ENCODE data around the gene METTL22. TPM values are rescaled to one million over a fixed set of nuclear protein-coding genes. Genes with fewer than 3 reads are reported as not detected.
A peak's percentile ranks its signal among the peaks of the same experiment; 100 is the strongest.

Gene METTL22
- total and polyA plus RNA-seq, 4 donors: 14.2 to 31.2 (median 21.1) TPM

DNA sequence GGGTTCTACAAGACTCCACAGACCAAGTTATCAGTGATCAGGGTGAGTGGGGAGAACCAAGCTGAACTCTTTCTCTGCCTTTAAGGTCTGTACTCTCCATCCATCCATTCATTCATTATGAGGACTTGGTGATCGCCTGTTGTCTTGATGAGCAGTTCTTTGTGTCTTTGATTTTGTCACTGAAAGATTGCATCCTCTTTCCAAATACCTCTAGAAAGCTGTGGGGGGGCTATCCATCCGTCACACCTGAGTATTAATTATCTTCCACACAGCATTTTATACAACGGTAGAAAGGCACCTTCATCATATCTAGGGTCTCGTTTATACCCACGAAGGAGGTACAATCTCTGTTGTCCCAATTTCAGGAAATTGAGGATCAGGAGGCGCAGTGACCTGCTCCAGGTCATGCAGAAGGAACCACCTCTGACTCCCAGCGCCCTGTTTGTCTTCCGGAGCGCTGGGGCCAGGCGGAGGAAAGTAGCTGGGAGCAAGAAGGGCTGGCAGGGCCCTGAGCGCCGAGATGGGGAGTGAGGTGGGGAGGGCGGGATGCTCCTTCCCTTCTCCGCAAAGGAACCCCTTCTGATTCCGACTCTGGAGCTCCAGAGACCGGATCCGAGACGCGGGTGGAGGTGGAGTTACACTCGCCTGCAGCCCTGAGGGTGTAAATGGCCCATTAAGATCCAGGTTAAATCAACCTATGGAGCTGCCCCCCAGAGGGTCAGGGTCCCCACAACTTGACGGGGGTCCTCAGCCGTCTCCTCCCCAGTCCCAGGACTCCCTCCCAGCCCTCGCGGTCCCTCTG is 52.3 kb downstream of the METTL22 start:
- WGBS (ENCODE audit: insufficient coverage): 7% methylated on average over 20 of the region's 24 CpGs
- Histone ChIP-seq H3K27me3 (ENCODE audit: control insufficient read depth, insufficient read depth, low read length) (no peaks in the 10 kb centered on the region), H3K4me3 (ENCODE audit: low read depth, low read length) (peak overlapping the region; percentile 56), H3K27ac (ENCODE audit: low read depth, low read length) (no peak overlapping the region), H3K4me1 (ENCODE audit: control insufficient read depth, insufficient read depth, low read length) (peaks cover 33% of the 10 kb centered on the region), H3K36me3 (ENCODE audit: control insufficient read depth, insufficient read depth, low read length) (no peaks in the 10 kb centered on the region), H3K9me3 (ENCODE audit: control insufficient read depth, insufficient read depth, low read length) (no peaks in the 10 kb centered on the region)
- no peak for DNase-seq (ENCODE audit: low read depth in 4 of 6, low spot score in 6 of 6)

DNA sequence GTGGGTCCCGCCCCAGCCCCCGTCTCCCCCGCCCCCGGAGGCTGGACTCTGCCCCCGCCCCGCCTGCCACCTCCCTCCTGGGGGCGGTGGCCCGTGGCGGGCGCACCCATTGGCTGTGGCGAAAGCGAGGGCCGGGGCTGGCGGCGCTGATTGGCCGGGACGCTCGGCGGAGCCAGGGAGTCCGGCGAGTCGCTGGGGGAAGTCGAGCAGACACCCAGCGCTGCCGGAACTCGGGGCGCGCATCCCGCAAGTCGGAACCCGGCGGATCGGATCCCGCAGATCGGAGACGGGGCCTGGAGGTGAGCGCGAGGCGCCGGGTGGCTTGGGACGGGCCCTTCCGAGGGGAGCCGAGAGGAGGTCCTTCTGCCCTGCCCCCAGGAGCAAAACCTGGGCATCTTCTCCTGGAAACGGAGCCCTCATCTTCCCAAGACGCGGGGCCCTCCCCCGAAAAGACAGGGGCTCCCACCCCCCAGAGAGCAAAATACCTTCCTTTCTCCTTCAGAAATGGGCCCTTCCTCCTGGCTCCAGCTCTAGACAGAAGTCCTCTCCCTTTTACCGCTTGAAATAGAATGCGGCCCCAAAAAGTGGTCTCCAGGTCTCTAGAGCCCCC is 53.0 kb downstream of the METTL22 start, which contains the start of gene ABAT:
ABAT (plus strand) TSS at position 205 of the 610 bp plus-strand sequence. CDS start 61,123 bp downstream, outside the sequence.
- Histone ChIP-seq H3K9me3 (ENCODE audit: control insufficient read depth, insufficient read depth, low read length) (no peaks in the 10 kb centered on the region), H3K27ac (ENCODE audit: low read depth, low read length) (no peak within 1 kb of the TSS), H3K27me3 (ENCODE audit: control insufficient read depth, insufficient read depth, low read length) (no peaks in the 10 kb centered on the region), H3K36me3 (ENCODE audit: control insufficient read depth, insufficient read depth, low read length) (no peaks in the 10 kb centered on the region), H3K4me3 (ENCODE audit: low read depth, low read length) (peak within 1 kb of the TSS; percentile 83), H3K4me1 (ENCODE audit: control insufficient read depth, insufficient read depth, low read length) (peaks cover 33% of the 10 kb centered on the region)
- 2% methylated on average over 46 of the region's 49 CpGs for WGBS (ENCODE audit: insufficient coverage)
- DNase-seq (ENCODE audit: low read depth in 4 of 6, low spot score in 6 of 6): peak; percentile 68 to 96 (median 84)

DNA sequence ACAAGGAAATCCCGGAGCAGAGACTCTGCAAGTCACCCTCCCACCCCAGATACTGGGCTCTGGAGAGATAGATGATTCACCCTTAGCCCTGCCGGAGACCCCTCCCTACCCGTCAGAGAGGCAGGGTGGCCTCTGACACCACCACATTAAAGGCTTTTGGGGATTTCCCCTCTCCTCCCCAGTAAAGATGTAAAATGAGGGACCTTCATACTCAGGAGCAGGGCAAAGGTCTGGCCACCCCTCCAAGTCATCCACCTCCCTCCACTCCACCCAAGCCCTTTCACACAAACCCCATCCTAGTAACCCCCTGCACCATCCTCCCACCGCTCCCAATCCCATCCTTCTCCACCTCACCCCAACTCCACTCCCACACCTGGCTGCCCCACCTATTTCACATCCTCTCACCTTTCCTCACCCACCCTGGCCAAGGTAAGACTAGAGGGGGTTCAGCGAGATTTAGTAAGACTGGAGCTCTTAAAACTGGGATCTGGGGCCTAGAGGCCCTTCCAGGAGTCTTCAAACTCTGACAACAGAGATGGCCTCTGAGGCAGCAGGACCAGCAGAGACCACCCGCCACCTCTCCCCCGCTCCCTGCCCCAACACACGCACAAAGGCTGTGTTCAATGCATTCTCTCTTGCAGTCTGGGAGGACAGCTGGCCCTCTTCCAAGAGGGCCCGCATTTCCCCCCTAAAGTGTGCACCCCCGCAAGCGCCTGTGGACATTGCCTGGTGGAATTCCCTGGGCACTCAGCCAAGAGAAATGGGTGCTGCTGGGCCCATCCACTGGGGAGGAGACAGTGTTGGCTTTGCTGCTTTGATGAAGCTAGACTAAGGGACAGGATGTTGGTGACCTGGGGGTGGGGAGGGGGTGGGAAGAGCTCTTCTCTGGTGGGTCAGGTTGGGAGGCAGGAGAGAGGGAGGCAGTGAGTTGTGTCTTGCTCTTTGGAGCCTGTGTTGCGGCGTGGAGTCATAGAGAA is 54.0 kb downstream of the METTL22 start:
- Histone ChIP-seq H3K4me3 (ENCODE audit: low read depth, low read length) (peak overlapping the region; percentile 83), H3K27ac (ENCODE audit: low read depth, low read length) (no peak overlapping the region)

DNA sequence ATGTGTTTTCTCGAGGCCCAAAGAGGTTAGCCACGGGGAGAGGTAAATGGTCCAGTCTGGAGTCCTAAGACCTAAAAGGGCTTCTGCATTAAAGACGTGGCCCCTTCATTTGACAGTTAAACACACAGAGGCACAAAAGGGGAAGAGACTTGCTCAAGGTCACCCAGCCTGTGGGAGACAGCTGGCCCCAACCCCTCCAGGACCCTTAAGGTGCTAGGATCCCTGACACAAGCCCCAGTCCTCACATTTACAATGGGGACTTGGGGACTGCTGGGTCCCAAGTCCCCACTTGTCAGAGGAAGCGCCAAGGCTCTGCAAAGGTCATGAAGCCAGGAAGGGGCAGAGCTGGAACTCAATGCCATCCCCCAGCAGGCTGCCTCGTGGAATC is 54.7 kb downstream of the METTL22 start:
- Histone ChIP-seq H3K4me3 (ENCODE audit: low read depth, low read length) (no peak overlapping the region), H3K36me3 (ENCODE audit: control insufficient read depth, insufficient read depth, low read length) (no peaks in the 10 kb centered on the region), H3K27me3 (ENCODE audit: control insufficient read depth, insufficient read depth, low read length) (no peaks in the 10 kb centered on the region), H3K9me3 (ENCODE audit: control insufficient read depth, insufficient read depth, low read length) (no peaks in the 10 kb centered on the region), H3K4me1 (ENCODE audit: control insufficient read depth, insufficient read depth, low read length) (peaks cover 33% of the 10 kb centered on the region), H3K27ac (ENCODE audit: low read depth, low read length) (no peak overlapping the region)
- no peak for DNase-seq (ENCODE audit: low read depth in 4 of 6, low spot score in 6 of 6)
- 38% methylated on average over 5 of the region's 5 CpGs for WGBS (ENCODE audit: insufficient coverage)

More for the DNA sequence above, 54.0 kb downstream of the METTL22 start:
- peaks cover 33% of the 10 kb centered on the region for H3K4me1 ChIP-seq (ENCODE audit: control insufficient read depth, insufficient read depth, low read length)
- H3K27me3 ChIP-seq (ENCODE audit: control insufficient read depth, insufficient read depth, low read length): no peaks in the 10 kb centered on the region
- WGBS (ENCODE audit: insufficient coverage): 26% methylated on average over 11 of the region's 13 CpGs
- no peaks in the 10 kb centered on the region for H3K9me3 ChIP-seq (ENCODE audit: control insufficient read depth, insufficient read depth, low read length)
- peak in 2 of 6 donors; percentile 75 to 81 for DNase-seq (ENCODE audit: low read depth in 4 of 6, low spot score in 6 of 6)
- H3K36me3 ChIP-seq (ENCODE audit: control insufficient read depth, insufficient read depth, low read length): no peaks in the 10 kb centered on the region

DNA sequence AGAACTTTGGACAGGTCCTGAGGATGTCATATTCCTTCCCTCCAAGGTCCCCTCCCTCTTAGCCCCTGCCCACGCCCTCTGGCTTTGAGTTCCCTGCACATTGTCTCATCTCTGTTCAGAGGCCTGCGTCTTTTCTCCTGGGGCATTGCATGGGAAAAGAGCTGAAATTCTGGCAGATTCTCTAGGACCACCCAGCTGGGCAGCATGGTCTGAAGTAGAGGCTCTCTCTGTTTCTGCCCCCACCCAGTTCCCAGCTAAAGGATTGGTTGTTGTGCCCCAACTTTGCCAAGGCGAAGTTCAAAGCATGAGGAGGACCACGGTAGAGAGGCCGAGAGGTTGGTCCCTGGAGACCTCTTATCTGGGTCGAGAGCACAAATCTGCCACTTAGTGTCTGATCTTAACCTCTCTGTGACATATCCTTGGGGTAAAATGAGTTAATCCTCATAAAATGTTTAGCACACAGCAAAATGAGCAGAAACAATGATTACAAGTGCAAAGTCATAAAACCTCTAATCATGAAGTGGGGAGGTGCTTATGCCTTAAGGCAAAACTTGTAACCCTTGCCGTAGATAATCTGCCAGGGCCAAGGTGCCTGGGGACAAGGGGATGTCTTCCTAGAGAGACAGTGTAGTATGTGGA is 55.4 kb downstream of the METTL22 start:
- no peak for DNase-seq (ENCODE audit: low read depth in 4 of 6, low spot score in 6 of 6)
- no peaks in the 10 kb centered on the region for H3K9me3 ChIP-seq (ENCODE audit: control insufficient read depth, insufficient read depth, low read length)
- H3K4me1 ChIP-seq (ENCODE audit: control insufficient read depth, insufficient read depth, low read length): peaks cover 35% of the 10 kb centered on the region
- WGBS (ENCODE audit: insufficient coverage): 43% methylated on average over 4 of the region's 7 CpGs
- no peak overlapping the region for H3K4me3 ChIP-seq (ENCODE audit: low read depth, low read length)
- no peaks in the 10 kb centered on the region for H3K36me3 ChIP-seq (ENCODE audit: control insufficient read depth, insufficient read depth, low read length)
- no peak overlapping the region for H3K27ac ChIP-seq (ENCODE audit: low read depth, low read length)
- H3K27me3 ChIP-seq (ENCODE audit: control insufficient read depth, insufficient read depth, low read length): no peaks in the 10 kb centered on the region

DNA sequence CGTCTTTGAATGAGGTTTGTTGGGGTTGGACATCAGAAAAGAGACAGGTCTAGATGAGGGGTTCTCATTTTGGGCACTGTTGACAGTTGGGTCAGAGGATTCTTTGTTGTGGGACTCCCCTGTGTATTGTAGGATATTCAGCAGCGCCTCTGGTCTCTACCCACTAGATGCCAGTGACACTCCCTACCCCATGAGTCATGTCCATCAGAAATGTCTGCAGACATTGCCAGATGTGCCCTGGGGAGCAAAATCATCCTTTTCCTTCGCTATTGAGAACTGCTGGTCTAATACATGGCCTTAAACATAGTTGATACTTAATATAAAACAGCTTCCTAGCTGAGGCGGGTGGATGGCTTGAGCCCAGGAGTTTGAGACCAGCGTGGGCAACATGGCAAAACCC is 56.0 kb downstream of the METTL22 start:
- H3K4me3 ChIP-seq (ENCODE audit: low read depth, low read length): no peak overlapping the region
- H3K27me3 ChIP-seq (ENCODE audit: control insufficient read depth, insufficient read depth, low read length): no peaks in the 10 kb centered on the region
- H3K36me3 ChIP-seq (ENCODE audit: control insufficient read depth, insufficient read depth, low read length): no peaks in the 10 kb centered on the region
- WGBS (ENCODE audit: insufficient coverage): 92% methylated on average over 1 of the region's 5 CpGs
- no peaks in the 10 kb centered on the region for H3K9me3 ChIP-seq (ENCODE audit: control insufficient read depth, insufficient read depth, low read length)
- peaks cover 38% of the 10 kb centered on the region for H3K4me1 ChIP-seq (ENCODE audit: control insufficient read depth, insufficient read depth, low read length)
- no peak overlapping the region for H3K27ac ChIP-seq (ENCODE audit: low read depth, low read length)
- no peak for DNase-seq (ENCODE audit: low read depth in 4 of 6, low spot score in 6 of 6)

DNA sequence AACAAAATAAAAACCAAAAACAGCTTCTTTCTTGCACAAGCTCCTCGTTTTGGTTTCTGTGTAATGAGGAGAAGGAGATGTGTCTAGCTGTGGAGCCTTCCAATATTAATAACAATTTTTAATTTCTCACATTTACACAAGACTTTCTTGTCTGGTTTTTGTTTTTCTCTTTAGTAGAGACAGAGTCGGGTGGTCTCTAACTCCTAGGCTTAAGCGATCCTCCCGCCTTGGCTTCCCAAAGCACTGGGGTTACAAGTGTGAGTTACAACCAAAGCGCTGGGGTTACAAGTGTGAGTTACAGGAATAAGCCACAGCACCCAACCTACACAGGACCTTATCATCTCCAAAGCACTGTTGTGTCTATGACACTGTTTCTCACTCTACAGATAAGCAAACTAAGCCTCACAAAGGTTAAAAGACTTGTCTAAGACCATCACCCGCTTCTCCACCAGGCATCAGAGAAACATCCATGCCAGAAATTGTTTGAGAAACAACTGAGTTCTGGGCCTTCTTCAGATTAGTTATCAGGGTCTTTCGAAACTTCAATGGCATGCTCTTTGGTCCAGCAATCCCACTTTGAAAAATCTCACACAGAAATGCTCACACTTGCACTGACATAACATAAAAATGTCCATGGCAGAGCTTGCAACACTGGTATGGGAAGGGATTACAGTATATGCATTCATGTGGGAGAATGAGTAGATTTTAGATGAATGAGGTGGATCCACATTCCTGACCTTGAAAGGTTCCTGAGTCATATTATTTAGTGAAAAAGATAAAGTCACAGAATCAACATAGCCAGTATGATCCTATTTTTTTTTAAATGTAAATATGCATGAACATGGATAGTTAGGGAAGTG is 56.8 kb downstream of the METTL22 start:
- Histone ChIP-seq H3K27ac (ENCODE audit: low read depth, low read length) (no peak overlapping the region), H3K27me3 (ENCODE audit: control insufficient read depth, insufficient read depth, low read length) (no peaks in the 10 kb centered on the region), H3K9me3 (ENCODE audit: control insufficient read depth, insufficient read depth, low read length) (no peaks in the 10 kb centered on the region), H3K4me3 (ENCODE audit: low read depth, low read length) (no peak overlapping the region), H3K36me3 (ENCODE audit: control insufficient read depth, insufficient read depth, low read length) (no peaks in the 10 kb centered on the region), H3K4me1 (ENCODE audit: control insufficient read depth, insufficient read depth, low read length) (peaks cover 40% of the 10 kb centered on the region)
- DNase-seq (ENCODE audit: low read depth in 4 of 6, low spot score in 6 of 6): no peak
- WGBS (ENCODE audit: insufficient coverage): 100% methylated on average over 2 of the region's 7 CpGs

DNA sequence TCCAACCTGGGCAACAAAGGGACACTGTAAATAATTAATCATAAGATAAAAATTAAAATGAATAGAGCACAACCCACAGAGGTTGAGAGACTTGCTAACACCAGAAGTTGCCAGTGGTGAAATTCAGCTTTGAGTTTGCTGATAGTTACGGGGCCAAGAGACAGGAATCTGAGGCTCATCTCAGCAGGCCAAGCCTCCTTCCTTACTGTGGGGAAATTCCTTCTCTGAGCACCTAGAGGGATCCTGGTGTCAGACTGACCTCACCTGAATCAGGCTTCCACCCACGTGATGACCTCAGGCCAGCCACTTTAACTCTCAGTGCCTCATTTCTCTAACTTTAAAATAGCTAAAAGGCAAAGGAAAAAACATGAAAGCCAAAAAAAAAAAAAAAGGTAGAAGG is 57.7 kb downstream of the METTL22 start:
- H3K9me3 ChIP-seq (ENCODE audit: control insufficient read depth, insufficient read depth, low read length): no peaks in the 10 kb centered on the region
- H3K27ac ChIP-seq (ENCODE audit: low read depth, low read length): no peak overlapping the region
- WGBS (ENCODE audit: insufficient coverage): 100% methylated on average over 1 of the region's 2 CpGs

More for the DNA sequence above, 57.7 kb downstream of the METTL22 start:
- DNase-seq (ENCODE audit: low read depth in 4 of 6, low spot score in 6 of 6): no peak
- Histone ChIP-seq H3K4me3 (ENCODE audit: low read depth, low read length) (no peak overlapping the region), H3K36me3 (ENCODE audit: control insufficient read depth, insufficient read depth, low read length) (no peaks in the 10 kb centered on the region), H3K27me3 (ENCODE audit: control insufficient read depth, insufficient read depth, low read length) (no peaks in the 10 kb centered on the region), H3K4me1 (ENCODE audit: control insufficient read depth, insufficient read depth, low read length) (peaks cover 36% of the 10 kb centered on the region)

Measured in spinal cord (tissue), 10 donors.